Breast epithelium (tissue), 3 donors: Measurements from ENCODE around the gene CHRNE.

Experiments used
- CTCF ChIP-seq, 3 donors: fragments of 450-650 bp; IDR thresholded peaks; one replicate each; pipeline ENCODE4 v1.5.1; 2016 to 2017; ENCODE audit warnings: antibody characterized with exemption in 3 of 3, mild to moderate bottlenecking in 3 of 3, moderate library complexity in 3 of 3
- POLR2AphosphoS5 ChIP-seq, 3 donors: sonication (generic); formaldehyde crosslinking; IDR thresholded peaks; one replicate each; pipeline ENCODE4 v1.6.1; 2017; ENCODE audit warnings: antibody characterized with exemption in 3 of 3

GRCh38 chr17:4908301-4908700, 5.4 kb upstream of the CHRNE start:
- no peak for TF ChIP-seq POLR2AphosphoS5 (IDR thresholded peaks at IDR 0.05)
- TF ChIP-seq CTCF (IDR thresholded peaks at IDR 0.05), result no peak
